ENCODE results near the gene PSPH.

- TF ChIP-seq CTCF (IDR thresholded peaks at IDR 0.05) (peak in 1 of 3 donors; percentile 96), POLR2A (IDR thresholded peaks at IDR 0.05) (no peak), POLR2AphosphoS5 (IDR thresholded peaks at IDR 0.05) (no peak)
Measured at GRCh38 chr7:55964261-55965099, 86.8 kb downstream of the PSPH start, which contains the start of gene NIPSNAP2.
